Naive thymus-derived CD4-positive, alpha-beta T cell (primary cell): ENCODE measurements around the gene XRCC1. TPM values are rescaled to one million over a fixed set of nuclear protein-coding genes. Genes with fewer than 3 reads are reported as not detected.
A peak's percentile ranks its signal among the peaks of the same experiment; 100 is the strongest.
"Not testable (repeated sequence)": the region's sequence is repeated elsewhere in the genome, so short reads cannot be mapped to it uniquely, and the experiment has no call there.

Experiments used
- ATAC-seq: fragments of 150-1000 bp; cut with Tn5 transposase; 2 replicates; pipeline ENCODE4 v1.10.0; 2021; ENCODE audit warnings: mild to moderate bottlenecking, moderate library complexity
- CTCF ChIA-PET: fragments of 350-600 bp; sonication (Branson Sonifier 250); formaldehyde crosslinking; loops from one replicate; lab custom pipeline; 2021; ENCODE audit warnings: antibody characterized with exemption; lab: Charles Lee
- POLR2A ChIA-PET: fragments of 350-600 bp; sonication (Branson Sonifier 250); formaldehyde crosslinking; loops from one replicate; lab custom pipeline; 2021; ENCODE audit warnings: antibody characterized with exemption, inconsistent platforms; lab: Charles Lee
- DNase-seq, 9 donors: peaks; one replicate each; pipeline versions ENCODE4 v3.0.0 to v3.0.0-alpha.2; 2020 to 2022; ENCODE audit warnings: mixed read lengths in 1 of 9
- H3K27ac ChIP-seq: one replicate; pipeline ENCODE4 v1.7.0; 2013; ENCODE audit warnings: mild to moderate bottlenecking, low read depth, low read length, moderate library complexity
- H3K27me3 ChIP-seq, 2 donors: one replicate each; pipeline ENCODE4 v1.7.0; 2013; ENCODE audit warnings: low read length in 2 of 2, mild to moderate bottlenecking in 2 of 2, moderate library complexity in 2 of 2; ENCODE audit not compliant: control insufficient read depth in 2 of 2, insufficient read depth in 2 of 2
- H3K36me3 ChIP-seq, 3 experiments: 1 replicate in 2 of 3; 2 replicates in 1 of 3; pipeline ENCODE4 v1.7.0; 2013; ENCODE audit warnings: low read length in 3 of 3, mild to moderate bottlenecking in 3 of 3, moderate library complexity in 1 of 3; ENCODE audit not compliant: insufficient read depth in 3 of 3, control insufficient read depth in 2 of 3
- H3K4me1 ChIP-seq, 2 donors: one replicate each; pipeline ENCODE4 v1.7.0; 2013; ENCODE audit warnings: low read length in 2 of 2, mild to moderate bottlenecking in 2 of 2, moderate library complexity in 1 of 2; ENCODE audit not compliant: control insufficient read depth in 2 of 2, insufficient read depth in 2 of 2
- H3K4me3 ChIP-seq: 2 replicates; pipeline ENCODE4 v1.7.0; 2013; ENCODE audit warnings: mild to moderate bottlenecking, low read length
- H3K9me3 ChIP-seq, 3 experiments: 1 replicate in 2 of 3; 2 replicates in 1 of 3; pipeline ENCODE4 v1.7.0; 2013; ENCODE audit warnings: low read length in 3 of 3; ENCODE audit not compliant: control insufficient read depth in 2 of 3
- H3K27ac Mint-ChIP-seq, 9 donors: one replicate each; pipeline ENCODE4 v1.8.0; 2020 to 2022; ENCODE audit warnings: mixed read lengths in 9 of 9, mild to moderate bottlenecking in 8 of 9, moderate library complexity in 5 of 9, inconsistent platforms in 2 of 9
- H3K27me3 Mint-ChIP-seq, 5 donors: one replicate each; pipeline ENCODE4 v1.8.0; 2021 to 2022; ENCODE audit warnings: mixed read lengths in 5 of 5, mild to moderate bottlenecking in 1 of 5
- H3K36me3 Mint-ChIP-seq, 5 donors: one replicate each; pipeline ENCODE4 v1.8.0; 2020 to 2022; ENCODE audit warnings: mixed read lengths in 5 of 5, mild to moderate bottlenecking in 3 of 5, inconsistent platforms in 1 of 5
- H3K4me1 Mint-ChIP-seq, 7 donors: one replicate each; pipeline ENCODE4 v1.8.0; 2020 to 2022; ENCODE audit warnings: mixed read lengths in 7 of 7, mild to moderate bottlenecking in 3 of 7, inconsistent platforms in 1 of 7
- H3K4me3 Mint-ChIP-seq, 10 donors: one replicate each; pipeline ENCODE4 v1.8.0; 2020 to 2022; ENCODE audit warnings: mild to moderate bottlenecking in 10 of 10, mixed read lengths in 10 of 10, moderate library complexity in 6 of 10, inconsistent platforms in 2 of 10
- H3K9me3 Mint-ChIP-seq, 11 donors: one replicate each; pipeline ENCODE4 v1.8.0; 2020 to 2022; ENCODE audit warnings: mixed read lengths in 11 of 11, mild to moderate bottlenecking in 4 of 11, inconsistent platforms in 1 of 11, moderate library complexity in 1 of 11
- intact Hi-C, 2 donors: fragments of 100-400 bp; cut with micrococcal nuclease; formaldehyde crosslinking; loops; one replicate each; pipeline ENCODE4 v1.15.1; 2023
- polyA plus RNA-seq, 2 donors: library from polyadenylated mRNA; unstranded; fragments of 300-500 nt; fragmentation: Illumina TruSeq; gene quantifications; one replicate each; pipeline ENCODE4 v1.2.3, GENCODE V29; 2021
- total RNA-seq, 6 experiments: library from RNA in 5 of 6; stranded (reverse) in 5 of 6; gene quantifications; 1 replicate in 5 of 6; 2 replicates in 1 of 6; pipeline ENCODE4 v1.2.3 and lab custom pipeline; 2021 to 2026

Gene XRCC1
- total and polyA plus RNA-seq, 7 experiments from 2014 or later: 27.2 to 36.1 (median 34.8) TPM

DNA sequence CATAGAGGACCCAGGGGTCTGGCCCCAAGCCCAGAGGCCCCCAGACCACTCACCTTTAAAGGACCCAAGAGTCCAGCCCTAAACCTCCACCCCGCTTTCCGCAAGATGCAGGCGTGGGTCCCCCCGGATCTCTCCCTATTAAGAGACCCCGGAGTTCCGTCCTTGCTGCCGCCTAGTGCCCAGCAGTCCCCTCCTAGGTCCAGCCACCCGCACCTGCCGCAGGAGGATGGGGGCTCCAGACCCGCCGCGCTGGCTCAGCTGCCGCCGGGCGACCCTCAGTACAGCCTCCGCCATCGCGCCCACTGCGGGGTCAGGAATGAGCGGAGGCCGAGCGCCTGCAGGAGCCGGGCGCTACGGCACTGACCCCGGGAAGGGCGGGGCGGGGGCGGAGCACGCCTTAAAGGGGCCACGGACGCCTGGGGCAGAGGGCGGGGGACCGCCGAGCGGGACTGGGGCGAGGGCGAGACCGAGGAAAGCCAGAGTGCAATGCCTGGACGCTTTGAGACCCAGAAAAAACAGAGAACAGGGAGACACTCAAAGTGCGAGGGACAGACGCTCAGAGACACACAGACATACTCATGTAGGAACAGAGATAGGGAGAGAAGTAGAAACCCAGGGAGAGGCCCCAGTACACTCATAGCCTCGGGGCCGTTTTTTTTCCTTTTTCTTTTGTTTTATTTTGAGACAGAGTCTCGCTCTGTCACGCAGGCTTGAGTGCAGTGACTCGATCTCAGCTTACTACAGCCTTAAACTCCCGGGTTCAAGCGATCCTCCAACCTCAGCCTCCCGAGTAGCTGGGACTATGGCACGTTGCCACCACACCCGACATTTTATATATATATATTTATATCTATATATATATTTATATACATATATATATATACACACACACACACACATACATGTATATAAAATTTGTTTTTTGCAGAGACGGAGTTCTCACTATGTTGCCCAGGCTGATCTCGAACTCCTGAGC, 48.2 kb downstream of the XRCC1 start, which contains the start of gene ETHE1:
TSS of gene ETHE1 (minus strand) at position 318 of the 976 bp plus-strand sequence. CDS start at position 294, 24 bp downstream.
- peak within 1 kb of the TSS; percentile 75 for H3K4me3 ChIP-seq
- CTCF ChIA-PET: interaction anchor here (0.7 to 11.4 kb wide), 8 partner anchors 8 to 93 kb away, joined by 3 to 250 read pairs (median 5); no protein-coding TSS in a partner anchor
- ATAC-seq (peak; percentile 86), DNase-seq (peak; percentile 39 to 86 (median 50))
- intact Hi-C loops: loop anchor here (1.0 to 10.0 kb wide), 4 partner anchors 23 to 258 kb away; partner anchors contain the start of genes PHLDB3 (in 2 of the 2) and KCNN4 (in 1 of the 2)
- peaks cover 18 to 38% (median 25%) of the 10 kb centered on the region in 7 donors for H3K4me1 Mint-ChIP-seq
- H3K4me3 Mint-ChIP-seq: peak within 1 kb of the TSS; percentile 78 to 94 (median 84)
- H3K36me3 Mint-ChIP-seq: peaks cover 0 to 4% (median 0%) of the 10 kb centered on the region in 5 donors
- POLR2A ChIA-PET: interaction anchor here (0.6 to 2.4 kb wide), 7 partner anchors 10 to 88 kb away, joined by 3 to 15 read pairs (median 4); partner anchors contain the start of gene XRCC1
- H3K36me3 ChIP-seq: peaks cover 0 to 5% (median 0%) of the 10 kb centered on the region in 3 experiments
- peaks cover 15 to 24% of the 10 kb centered on the region in 2 donors for H3K4me1 ChIP-seq
- no peaks in the 10 kb centered on the region for H3K9me3 ChIP-seq
- H3K27me3 Mint-ChIP-seq: no peaks in the 10 kb centered on the region
- H3K27me3 ChIP-seq: no peaks in the 10 kb centered on the region
- no peaks in the 10 kb centered on the region for H3K9me3 Mint-ChIP-seq
- H3K27ac Mint-ChIP-seq: peak within 1 kb of the TSS; percentile 75 to 96 (median 86)
- peak within 1 kb of the TSS; percentile 81 for H3K27ac ChIP-seq

DNA sequence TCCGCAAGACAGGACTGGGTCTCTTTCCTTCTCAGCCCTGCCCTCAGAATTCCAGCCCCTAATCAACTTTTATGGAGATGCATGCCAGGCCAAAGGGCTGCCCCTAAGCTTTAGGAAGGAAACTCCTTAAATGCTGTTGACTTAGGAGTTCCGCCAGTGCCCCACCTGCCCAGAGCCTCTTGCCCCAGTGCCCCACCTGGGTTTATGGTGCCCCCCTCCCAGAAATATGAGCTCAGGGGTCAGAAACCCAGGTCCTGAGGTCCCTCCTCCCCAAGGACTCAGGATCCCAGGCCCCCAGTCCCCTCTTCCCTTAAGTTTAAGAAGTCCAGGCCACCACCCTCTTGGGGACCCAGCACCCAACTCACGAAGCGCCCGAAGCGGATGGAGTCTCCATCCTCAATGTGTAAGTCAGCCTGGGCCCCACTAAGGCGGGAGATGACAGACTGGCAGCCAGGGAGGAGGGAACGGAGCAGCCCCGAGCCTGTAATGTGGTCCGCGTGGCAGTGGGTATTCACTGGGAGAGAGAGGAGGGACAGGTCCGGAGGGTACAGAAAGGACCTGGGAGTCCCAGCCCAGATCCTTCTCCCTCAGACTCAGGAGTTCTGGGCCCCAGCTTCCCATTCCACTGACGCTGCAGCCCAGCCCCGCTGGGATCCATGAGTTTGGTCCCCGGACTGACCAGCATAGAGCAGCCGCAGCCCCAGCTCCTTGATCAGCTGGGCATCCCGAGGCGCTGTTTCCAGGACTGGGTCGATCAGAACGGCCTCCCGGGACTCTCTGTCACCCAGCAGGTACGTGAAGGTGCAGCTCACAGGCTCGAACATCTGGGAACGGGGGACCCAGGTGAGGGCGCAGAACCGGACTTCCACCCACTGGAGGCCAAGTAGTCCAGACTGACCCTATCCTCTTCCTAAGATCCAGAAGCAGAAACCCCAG, 49.2 kb downstream of the XRCC1 start:
- Mint-ChIP-seq H3K36me3 (peaks cover 0 to 5% (median 0%) of the 10 kb centered on the region in 5 donors), H3K4me1 (peaks cover 18 to 38% (median 25%) of the 10 kb centered on the region in 7 donors), H3K27me3 (no peaks in the 10 kb centered on the region), H3K9me3 (no peaks in the 10 kb centered on the region), H3K27ac (peak overlapping the region; percentile 44 to 91 (median 83)), H3K4me3 (peak overlapping the region; percentile 78 to 94 (median 84))
- Histone ChIP-seq H3K4me3 (peak overlapping the region; percentile 75), H3K27me3 (no peaks in the 10 kb centered on the region), H3K27ac (peak overlapping the region; percentile 81), H3K36me3 (peaks cover 0 to 7% (median 0%) of the 10 kb centered on the region in 3 experiments), H3K9me3 (no peaks in the 10 kb centered on the region), H3K4me1 (peaks cover 14 to 24% of the 10 kb centered on the region in 2 donors)
- DNase-seq (peak in 6 of 9 donors; percentile 11 to 39 (median 26)), ATAC-seq (peak; percentile 23)
- ChIA-PET POLR2A (interaction anchor here (0.8 to 2.4 kb wide), 6 partner anchors 11 to 143 kb away, joined by 3 to 15 read pairs (median 3); partner anchors contain the start of gene XRCC1), CTCF (interaction anchor here (1.6 to 11.4 kb wide), 3 partner anchors 62 to 87 kb away, joined by 3 to 250 read pairs (median 11); no protein-coding TSS in a partner anchor)
- intact Hi-C loops: loop anchor here (1.0 to 10.0 kb wide), 4 partner anchors 7 to 259 kb away; partner anchors contain the start of genes ZNF575 (in 2 of the 2) and KCNN4 (in 1 of the 2)

DNA sequence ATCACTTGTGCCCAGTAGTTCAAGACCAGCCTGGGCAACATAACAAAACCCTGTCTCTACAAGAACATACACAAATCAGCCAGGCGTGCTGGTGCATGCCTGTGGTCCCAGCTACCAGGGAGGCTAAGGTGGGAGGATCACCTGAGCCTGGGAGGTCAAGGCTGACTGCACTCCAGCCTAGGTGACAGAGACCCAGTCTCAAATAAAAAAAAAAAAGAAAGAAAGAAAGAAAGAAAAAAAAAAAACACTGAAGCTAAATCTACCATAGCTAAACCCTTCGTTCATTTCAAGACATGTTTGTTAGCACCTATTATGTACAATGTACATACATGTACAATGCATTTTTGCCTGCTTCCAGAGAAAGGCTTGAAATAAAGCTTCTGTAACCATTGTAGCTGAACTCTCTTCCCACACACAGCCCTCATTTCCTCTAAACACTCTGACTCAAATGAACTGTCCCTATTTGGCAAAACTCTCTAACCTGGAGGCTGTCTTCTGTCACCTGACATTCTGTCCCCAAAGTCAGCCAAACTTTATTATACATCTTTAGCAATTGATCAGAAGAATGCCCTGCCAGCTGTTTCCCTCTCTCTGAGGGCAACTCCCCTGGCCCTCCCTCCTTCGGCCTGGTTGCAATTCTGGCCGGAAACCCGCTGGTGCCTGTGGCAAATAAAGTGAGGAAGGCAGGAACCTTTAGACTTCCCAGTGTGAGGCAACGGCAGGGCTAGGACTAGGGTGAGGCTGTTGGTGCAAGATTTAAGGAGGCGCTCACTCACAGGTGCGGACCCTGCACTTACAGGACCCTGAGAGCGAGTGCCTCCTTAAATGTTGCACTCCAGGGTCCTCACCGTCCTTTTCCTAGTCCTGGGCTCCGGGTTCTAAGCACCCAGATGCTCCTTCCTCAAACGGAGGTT, 50.1 kb downstream of the XRCC1 start:
- Mint-ChIP-seq H3K9me3 (no peaks in the 10 kb centered on the region), H3K27ac (peak overlapping the region; percentile 44 to 91 (median 83)), H3K4me3 (peak overlapping the region; percentile 78 to 94 (median 84)), H3K36me3 (peaks cover 0 to 5% (median 0%) of the 10 kb centered on the region in 5 donors), H3K27me3 (no peaks in the 10 kb centered on the region), H3K4me1 (peaks cover 18 to 38% (median 25%) of the 10 kb centered on the region in 7 donors)
- Histone ChIP-seq H3K9me3 (no peaks in the 10 kb centered on the region), H3K36me3 (peaks cover 0 to 7% (median 0%) of the 10 kb centered on the region in 3 experiments), H3K27me3 (no peaks in the 10 kb centered on the region), H3K4me1 (peaks cover 14 to 24% of the 10 kb centered on the region in 2 donors), H3K27ac (peak overlapping the region; percentile 81), H3K4me3 (peak overlapping the region; percentile 75)
- DNase-seq (peak in 8 of 9 donors; percentile 25 to 47 (median 44)), ATAC-seq (peak; percentile 65)
- intact Hi-C loops: loop anchor here (1.0 to 10.0 kb wide), 4 partner anchors 8 to 260 kb away; partner anchors contain the start of genes ZNF575 (in 2 of the 2) and KCNN4 (in 1 of the 2)
- ChIA-PET POLR2A (interaction anchor here (0.6 to 2.4 kb wide), 11 partner anchors 8 to 229 kb away, joined by 3 to 15 read pairs (median 3); partner anchors contain the start of genes SMG9 and ZNF575), CTCF (interaction anchor here (0.7 to 11.4 kb wide), 10 partner anchors 9 to 94 kb away, joined by 3 to 250 read pairs (median 4); no protein-coding TSS in a partner anchor)

DNA sequence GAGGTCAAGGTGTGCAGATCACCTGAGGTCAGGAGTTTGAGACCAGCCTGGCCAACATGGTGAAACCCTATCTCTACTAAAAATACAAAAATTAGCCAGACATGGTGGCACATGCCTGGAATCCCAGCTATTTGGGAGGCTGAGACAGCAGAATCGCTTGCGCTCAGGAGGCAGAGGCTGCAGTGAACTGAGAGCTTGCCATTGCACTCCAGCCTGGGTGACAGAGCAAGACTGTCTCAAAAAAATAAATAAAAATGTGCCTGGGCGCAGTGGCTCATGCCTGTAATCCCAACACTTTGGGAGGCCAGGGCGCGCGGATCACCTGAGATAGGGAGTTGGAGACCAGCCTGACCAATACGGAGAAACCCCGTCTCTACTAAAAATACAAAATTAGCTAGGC, 51.6 kb downstream of the XRCC1 start:
- H3K27me3 ChIP-seq, H3K4me3 ChIP-seq, H3K27me3 Mint-ChIP-seq, ATAC-seq, DNase-seq, H3K36me3 ChIP-seq, H3K9me3 Mint-ChIP-seq, H3K9me3 ChIP-seq, H3K27ac ChIP-seq, H3K4me3 Mint-ChIP-seq, H3K36me3 Mint-ChIP-seq: not testable (repeated sequence)
- ChIA-PET POLR2A (interaction anchor here (0.7 to 1.6 kb wide), 3 partner anchors 20 to 84 kb away, joined by 4 read pairs; no protein-coding TSS in a partner anchor), CTCF (interaction anchor here (0.6 to 11.4 kb wide), 5 partner anchors 8 to 1955 kb away, joined by 4 to 250 read pairs (median 6); no protein-coding TSS in a partner anchor)
- intact Hi-C loops: loop anchor here in 1 of 2 donors (10.0 kb wide), 1 partner anchor 261 kb away; the partner anchor contains the start of gene KCNN4
- peaks cover 25 to 41% (median 31%) of the 10 kb centered on the region in 7 donors for H3K4me1 Mint-ChIP-seq
- peak overlapping the region in 2 of 9 donors; percentile 73 to 91 for H3K27ac Mint-ChIP-seq
- H3K4me1 ChIP-seq: peaks cover 18 to 24% of the 10 kb centered on the region in 2 donors
